SK-N-SH (cell line): Measurements from ENCODE around the gene C15orf39. TPM values are rescaled to one million over a fixed set of nuclear protein-coding genes. Genes with fewer than 3 reads are reported as not detected.

Experiments
- CTCF ChIA-PET: fragments of 300-600, 350-600 bp; formaldehyde crosslinking; extraction: SDS; loops from one replicate; lab custom pipeline; 2021; lab: Yijun Ruan, JAX
- POLR2A ChIA-PET: fragments of 350-600 bp; sonication (Branson Sonifier 250); formaldehyde crosslinking; extraction: SDS; loops from one replicate; lab custom pipeline; 2020; ENCODE audit warnings: antibody characterized with exemption, inconsistent platforms; lab: Yijun Ruan, JAX
- DNase-seq: peaks from one replicate; pipeline ENCODE4 v3.0.0; 2012
- H2AFZ ChIP-seq: fragments of 200-600 bp; sonication (generic); 2 replicates; pipeline ENCODE4 v1.8.1; 2016; ENCODE audit warnings: antibody characterized with exemption, mild to moderate bottlenecking, low read depth
- H3F3A ChIP-seq: fragments of 200-600 bp; sonication (generic); replicated peaks from 2 replicates; pipeline ENCODE3; 2016; ENCODE audit warnings: antibody characterized with exemption, mild to moderate bottlenecking; ENCODE audit not compliant: insufficient read depth
- H3K27ac ChIP-seq, 2 experiments: fragments of 200-500 bp in 1 of 2; fragments of 200-600 bp in 1 of 2; sonication (Bioruptor generic) in 1 of 2; sonication (generic), shearing (Covaris generic) in 1 of 2; 2 replicates each; pipeline versions ENCODE4 v1.5.1 to v1.6.1; 2014 to 2016; ENCODE audit warnings: low read depth in 2 of 2, inconsistent platforms in 1 of 2, low read length in 1 of 2, mild to moderate bottlenecking in 1 of 2, mixed read lengths in 1 of 2
- H3K27me3 ChIP-seq: fragments of 200-600 bp; sonication (generic), shearing (Covaris generic); 2 replicates; pipeline ENCODE4 v1.6.1; 2016; ENCODE audit warnings: mixed run types; ENCODE audit not compliant: insufficient read depth
- H3K36me3 ChIP-seq, 2 experiments: fragments of 200-500 bp in 1 of 2; fragments of 200-600 bp in 1 of 2; sonication (Bioruptor generic) in 1 of 2; sonication (generic) in 1 of 2; replicated peaks in 1 of 2; 2 replicates each; pipeline versions ENCODE3 to v1.5.1; 2014 to 2016; ENCODE audit warnings: low read length in 1 of 2, mild to moderate bottlenecking in 1 of 2; ENCODE audit not compliant: insufficient read depth in 2 of 2, control insufficient read depth in 1 of 2
- H3K4me1 ChIP-seq, 2 experiments: fragments of 200-500 bp in 1 of 2; fragments of 200-600 bp in 1 of 2; sonication (Bioruptor generic) in 1 of 2; sonication (generic), shearing (Covaris generic) in 1 of 2; 2 replicates each; pipeline versions ENCODE4 v1.5.1 to v1.6.1; 2014 to 2016; ENCODE audit warnings: low read depth in 1 of 2, low read length in 1 of 2, mixed run types in 1 of 2; ENCODE audit not compliant: insufficient read depth in 2 of 2, control insufficient read depth in 1 of 2
- H3K4me2 ChIP-seq: fragments of 200-600 bp; sonication (generic), shearing (Covaris generic); 2 replicates; pipeline ENCODE4 v1.6.1; 2017; ENCODE audit warnings: mixed run types
- H3K4me3 ChIP-seq, 2 experiments: fragments of 200-500 bp in 1 of 2; fragments of 200-600 bp in 1 of 2; sonication (Bioruptor generic) in 1 of 2; sonication (generic), shearing (Covaris generic) in 1 of 2; 2 replicates each; pipeline versions ENCODE4 v1.5.1 to v1.8.1; 2014 to 2016; ENCODE audit warnings: low read depth in 2 of 2, inconsistent platforms in 1 of 2, low read length in 1 of 2, mild to moderate bottlenecking in 1 of 2, mixed read lengths in 1 of 2, moderate library complexity in 1 of 2
- H3K79me2 ChIP-seq: fragments of 200-600 bp; sonication (generic); 2 replicates; pipeline ENCODE4 v1.8.1; 2017; ENCODE audit warnings: mild to moderate bottlenecking; ENCODE audit not compliant: insufficient read depth
- H3K9ac ChIP-seq: fragments of 200-600 bp; sonication (generic); 2 replicates; pipeline ENCODE4 v1.6.1; 2017; ENCODE audit warnings: mixed run types
- H3K9me2 ChIP-seq: fragments of 200-600 bp; sonication (generic); 2 replicates; pipeline ENCODE4 v1.6.1; 2017; ENCODE audit warnings: mixed run types
- H3K9me3 ChIP-seq: fragments of 200-600 bp; sonication (generic); 2 replicates; pipeline ENCODE4 v1.6.1; 2017; ENCODE audit warnings: mixed run types, mild to moderate bottlenecking, moderate library complexity
- H4K20me1 ChIP-seq: fragments of 200-600 bp; sonication (generic); 2 replicates; pipeline ENCODE4 v1.6.1; 2017; ENCODE audit warnings: mild to moderate bottlenecking, mixed run types; ENCODE audit not compliant: insufficient read depth
- ELF1 ChIP-seq: IDR thresholded peaks from 2 replicates; pipeline ENCODE4 v1.4.0; 2012
- EP300 ChIP-seq, 2 experiments: IDR thresholded peaks; 2 replicates each; pipeline versions ENCODE4 v1.4.0 to v1.6.1; 2012; ENCODE audit warnings: borderline replicate concordance in 1 of 2, low read depth in 1 of 2, low read length in 1 of 2
- EZH2phosphoT487 ChIP-seq: fragments of 200-600 bp; sonication (generic); IDR thresholded peaks from 2 replicates; pipeline ENCODE4 v1.6.1; 2017; ENCODE audit warnings: low read depth, mixed run types, mild to moderate bottlenecking, antibody characterized with exemption, moderate library complexity, borderline replicate concordance
- FOXJ3 ChIP-seq: sonication (generic); formaldehyde crosslinking; IDR thresholded peaks from 2 replicates; pipeline ENCODE4 v1.5.1; 2020; ENCODE audit warnings: mild to moderate bottlenecking, missing genetic modification reagents
- FOXM1 ChIP-seq: IDR thresholded peaks from 2 replicates; pipeline ENCODE4 v1.4.0; 2012; ENCODE audit warnings: low read depth, mild to moderate bottlenecking
- GABPA ChIP-seq: IDR thresholded peaks from 2 replicates; pipeline ENCODE4 v1.4.0; 2012; ENCODE audit warnings: low read depth, mild to moderate bottlenecking
- IRF3 ChIP-seq: fragments of 150-350 bp; IDR thresholded peaks from 2 replicates; pipeline ENCODE4 v1.6.1; 2016; ENCODE audit warnings: mild to moderate bottlenecking, low read depth, low read length
- MAX ChIP-seq: IDR thresholded peaks from 2 replicates; pipeline ENCODE4 v1.4.0; 2012; ENCODE audit warnings: low read depth
- MEF2A ChIP-seq: IDR thresholded peaks from 2 replicates; pipeline ENCODE4 v1.4.0; 2012; ENCODE audit warnings: low read depth, borderline replicate concordance
- MXI1 ChIP-seq: IDR thresholded peaks from 2 replicates; pipeline ENCODE4 v1.6.1; 2012; ENCODE audit warnings: mild to moderate bottlenecking, low read depth, low read length, improper control_type of control experiment
- NFIC ChIP-seq: IDR thresholded peaks from 2 replicates; pipeline ENCODE4 v1.4.0; 2012; ENCODE audit warnings: borderline replicate concordance
- NRF1 ChIP-seq: IDR thresholded peaks from 2 replicates; pipeline ENCODE4 v1.6.1; 2012; ENCODE audit warnings: low read depth, mild to moderate bottlenecking, low read length
- POLR2AphosphoS5 ChIP-seq: IDR thresholded peaks from 2 replicates; pipeline ENCODE4 v1.6.1; 2012; ENCODE audit warnings: low read depth, low read length
- RAD21 ChIP-seq: IDR thresholded peaks from 2 replicates; pipeline ENCODE4 v1.6.1; 2012; ENCODE audit warnings: mild to moderate bottlenecking, low read length
- RFX5 ChIP-seq: IDR thresholded peaks from 2 replicates; pipeline ENCODE4 v1.6.1; 2012; ENCODE audit warnings: mild to moderate bottlenecking, improper control_type of control experiment, low read length
- SMC3 ChIP-seq: IDR thresholded peaks from 2 replicates; pipeline ENCODE4 v1.6.1; 2012; ENCODE audit warnings: low read depth, low read length, improper control_type of control experiment
- TAF1 ChIP-seq: IDR thresholded peaks from 2 replicates; pipeline ENCODE4 v1.6.1; 2012; ENCODE audit warnings: low read depth, mild to moderate bottlenecking, low read length, moderate library complexity, borderline replicate concordance
- TCF12 ChIP-seq: IDR thresholded peaks from 2 replicates; pipeline ENCODE4 v1.4.0; 2012
- TEAD4 ChIP-seq: IDR thresholded peaks from 2 replicates; pipeline ENCODE4 v1.4.0; 2012; ENCODE audit warnings: mild to moderate bottlenecking, borderline replicate concordance; ENCODE audit not compliant: insufficient read depth
- WGBS: methylation state at CpG from one replicate; pipeline ENCODE4 v1.1.6; 2017; ENCODE audit warnings: low lambda C conversion rate; 5-methylcytosine and 5-hydroxymethylcytosine counted together
- polyA plus RNA-seq, 3 experiments: library from polyadenylated mRNA; depleted of rRNA; stranded (reverse); fragments of >200 nt; gene quantifications; 2 replicates each; pipeline ENCODE4 v1.2.3, GENCODE V29; 2012
- TF ChIP-seq, protein P1 (sequence below): IDR thresholded peaks from 2 replicates; pipeline ENCODE4 v1.4.0; 2012; ENCODE audit warnings: low read depth, borderline replicate concordance
- TF ChIP-seq, protein P2 (sequence below): fragments of 150-350 bp; IDR thresholded peaks from 2 replicates; pipeline ENCODE4 v1.6.1; 2017; ENCODE audit warnings: antibody characterized with exemption, low read length, low read depth, borderline replicate concordance
- TF ChIP-seq, protein P3 (sequence below): fragments of 200-600 bp; sonication (generic); IDR thresholded peaks from 2 replicates; pipeline ENCODE4 v1.6.1; 2017; ENCODE audit warnings: antibody characterized with exemption, mild to moderate bottlenecking, moderate library complexity
- TF ChIP-seq, protein P4 (sequence below): IDR thresholded peaks from 2 replicates; pipeline ENCODE4; 2012

The C15orf39 gene
- polyA plus RNA-seq, 1 of the 3 experiments (the other 2 are of a cell fraction), result 2.5 TPM

GRCh38 chr15:75199357-75199940 lies 2.2 kb upstream of the C15orf39 start (continued):
- TF ChIP-seq, protein P1, sequence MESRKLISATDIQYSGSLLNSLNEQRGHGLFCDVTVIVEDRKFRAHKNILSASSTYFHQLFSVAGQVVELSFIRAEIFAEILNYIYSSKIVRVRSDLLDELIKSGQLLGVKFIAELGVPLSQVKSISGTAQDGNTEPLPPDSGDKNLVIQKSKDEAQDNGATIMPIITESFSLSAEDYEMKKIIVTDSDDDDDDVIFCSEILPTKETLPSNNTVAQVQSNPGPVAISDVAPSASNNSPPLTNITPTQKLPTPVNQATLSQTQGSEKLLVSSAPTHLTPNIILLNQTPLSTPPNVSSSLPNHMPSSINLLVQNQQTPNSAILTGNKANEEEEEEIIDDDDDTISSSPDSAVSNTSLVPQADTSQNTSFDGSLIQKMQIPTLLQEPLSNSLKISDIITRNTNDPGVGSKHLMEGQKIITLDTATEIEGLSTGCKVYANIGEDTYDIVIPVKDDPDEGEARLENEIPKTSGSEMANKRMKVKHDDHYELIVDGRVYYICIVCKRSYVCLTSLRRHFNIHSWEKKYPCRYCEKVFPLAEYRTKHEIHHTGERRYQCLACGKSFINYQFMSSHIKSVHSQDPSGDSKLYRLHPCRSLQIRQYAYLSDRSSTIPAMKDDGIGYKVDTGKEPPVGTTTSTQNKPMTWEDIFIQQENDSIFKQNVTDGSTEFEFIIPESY, result no peak
- TF ChIP-seq IRF3 (no peak), NRF1 (no peak)

- peaks cover 28% of the 10 kb centered on the region for H4K20me1 ChIP-seq
- H3K36me3 ChIP-seq, result no peaks in the 10 kb centered on the region
- H3K27ac ChIP-seq, result no peak overlapping the region
- H3K4me2 ChIP-seq, result no peak overlapping the region
- H3K9me2 ChIP-seq, result no peaks in the 10 kb centered on the region
- no peaks in the 10 kb centered on the region for H3K9me3 ChIP-seq
- H3K4me1 ChIP-seq, result peaks cover 9 to 45% of the 10 kb centered on the region in 2 experiments; a peak in 1 of 4 replicates
- H3K9ac ChIP-seq, result no peak overlapping the region
- CTCF ChIA-PET, result interaction anchor here (1.3 to 3.7 kb wide), 5 partner anchors 19 to 171 kb away, joined by 3 to 21 read pairs (median 6); no protein-coding TSS in a partner anchor
- no peak for TF ChIP-seq RFX5
- TF ChIP-seq RAD21, result no peak
- no peak for TF ChIP-seq TAF1
- TF ChIP-seq MEF2A, result no peak
- no peak for TF ChIP-seq NFIC
- TF ChIP-seq, protein P2, sequence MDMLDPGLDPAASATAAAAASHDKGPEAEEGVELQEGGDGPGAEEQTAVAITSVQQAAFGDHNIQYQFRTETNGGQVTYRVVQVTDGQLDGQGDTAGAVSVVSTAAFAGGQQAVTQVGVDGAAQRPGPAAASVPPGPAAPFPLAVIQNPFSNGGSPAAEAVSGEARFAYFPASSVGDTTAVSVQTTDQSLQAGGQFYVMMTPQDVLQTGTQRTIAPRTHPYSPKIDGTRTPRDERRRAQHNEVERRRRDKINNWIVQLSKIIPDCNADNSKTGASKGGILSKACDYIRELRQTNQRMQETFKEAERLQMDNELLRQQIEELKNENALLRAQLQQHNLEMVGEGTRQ, result no peak
- no peak for TF ChIP-seq FOXM1
- TF ChIP-seq EP300 (IDR thresholded peaks at IDR 0.05; ENCODE audit: borderline replicate concordance in 1 of 2, low read depth in 1 of 2, low read length in 1 of 2), result no peak
- TF ChIP-seq SMC3, result no peak
- TF ChIP-seq MXI1, result no peak
- TF ChIP-seq TEAD4, result no peak
- no peak for TF ChIP-seq MAX
- TF ChIP-seq TCF12, result no peak
- TF ChIP-seq, protein P3, sequence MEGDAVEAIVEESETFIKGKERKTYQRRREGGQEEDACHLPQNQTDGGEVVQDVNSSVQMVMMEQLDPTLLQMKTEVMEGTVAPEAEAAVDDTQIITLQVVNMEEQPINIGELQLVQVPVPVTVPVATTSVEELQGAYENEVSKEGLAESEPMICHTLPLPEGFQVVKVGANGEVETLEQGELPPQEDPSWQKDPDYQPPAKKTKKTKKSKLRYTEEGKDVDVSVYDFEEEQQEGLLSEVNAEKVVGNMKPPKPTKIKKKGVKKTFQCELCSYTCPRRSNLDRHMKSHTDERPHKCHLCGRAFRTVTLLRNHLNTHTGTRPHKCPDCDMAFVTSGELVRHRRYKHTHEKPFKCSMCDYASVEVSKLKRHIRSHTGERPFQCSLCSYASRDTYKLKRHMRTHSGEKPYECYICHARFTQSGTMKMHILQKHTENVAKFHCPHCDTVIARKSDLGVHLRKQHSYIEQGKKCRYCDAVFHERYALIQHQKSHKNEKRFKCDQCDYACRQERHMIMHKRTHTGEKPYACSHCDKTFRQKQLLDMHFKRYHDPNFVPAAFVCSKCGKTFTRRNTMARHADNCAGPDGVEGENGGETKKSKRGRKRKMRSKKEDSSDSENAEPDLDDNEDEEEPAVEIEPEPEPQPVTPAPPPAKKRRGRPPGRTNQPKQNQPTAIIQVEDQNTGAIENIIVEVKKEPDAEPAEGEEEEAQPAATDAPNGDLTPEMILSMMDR, result no peak
- TF ChIP-seq POLR2AphosphoS5, result no peak
- no peak for TF ChIP-seq GABPA
- no peak for TF ChIP-seq ELF1
- TF ChIP-seq, protein P4, sequence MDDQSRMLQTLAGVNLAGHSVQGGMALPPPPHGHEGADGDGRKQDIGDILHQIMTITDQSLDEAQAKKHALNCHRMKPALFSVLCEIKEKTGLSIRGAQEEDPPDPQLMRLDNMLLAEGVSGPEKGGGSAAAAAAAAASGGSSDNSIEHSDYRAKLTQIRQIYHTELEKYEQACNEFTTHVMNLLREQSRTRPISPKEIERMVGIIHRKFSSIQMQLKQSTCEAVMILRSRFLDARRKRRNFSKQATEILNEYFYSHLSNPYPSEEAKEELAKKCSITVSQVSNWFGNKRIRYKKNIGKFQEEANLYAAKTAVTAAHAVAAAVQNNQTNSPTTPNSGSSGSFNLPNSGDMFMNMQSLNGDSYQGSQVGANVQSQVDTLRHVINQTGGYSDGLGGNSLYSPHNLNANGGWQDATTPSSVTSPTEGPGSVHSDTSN, result no peak
- TF ChIP-seq FOXJ3, result no peak
- TF ChIP-seq EZH2phosphoT487, result no peak
- TF ChIP-seq, all 33 proteins: peak for 0
- no peak overlapping the region for H2AFZ ChIP-seq
- WGBS, result 88% methylated on average over 6 of the region's 11 CpGs
- no peaks in the 10 kb centered on the region for H3K27me3 ChIP-seq
- no peak for DNase-seq
- H3K79me2 ChIP-seq, result peaks cover 34% of the 10 kb centered on the region
- H3F3A ChIP-seq, result no peaks in the 10 kb centered on the region
- POLR2A ChIA-PET, result no interaction called here
- H3K4me3 ChIP-seq, result no peak overlapping the region
Measured at GRCh38 chr15:75200391-75200764, 1.3 kb upstream of the C15orf39 start.
